Aorta (tissue), 5 donors: ENCODE data around the gene GIMAP6. TPM values are rescaled to one million over a fixed set of nuclear protein-coding genes. Genes with fewer than 3 reads are reported as not detected.
"Not testable (repeated sequence)": the region's sequence is repeated elsewhere in the genome, so short reads cannot be mapped to it uniquely, and the experiment has no call there.

Experiments used
- ATAC-seq: fragments of 200-7000 bp; cut with Tn5 transposase; one replicate; pipeline ENCODE4 v1.9.1; 2022; ENCODE audit warnings: moderate library complexity; ENCODE audit not compliant: low FRiP score
- DNase-seq, 2 donors: peaks; one replicate each; pipeline ENCODE4 v3.0.0-alpha.2; 2020
- H3K27ac ChIP-seq, 2 donors: one replicate each; pipeline ENCODE4 v1.5.1; 2013; ENCODE audit warnings: low read length in 2 of 2, mild to moderate bottlenecking in 2 of 2, moderate library complexity in 2 of 2, control low read depth in 1 of 2, inconsistent platforms in 1 of 2, low read depth in 1 of 2
- H3K27me3 ChIP-seq, 2 donors: one replicate each; pipeline ENCODE4 v1.6.1; 2013; ENCODE audit warnings: control low read depth in 1 of 2, low read length in 1 of 2, mild to moderate bottlenecking in 1 of 2, moderate library complexity in 1 of 2; ENCODE audit not compliant: insufficient read depth in 2 of 2, control insufficient read depth in 1 of 2
- H3K36me3 ChIP-seq, 2 donors: one replicate each; pipeline ENCODE4 v1.6.1; 2013; ENCODE audit warnings: control low read depth in 1 of 2, low read length in 1 of 2, mild to moderate bottlenecking in 1 of 2; ENCODE audit not compliant: insufficient read depth in 2 of 2, control insufficient read depth in 1 of 2
- H3K4me1 ChIP-seq, 2 donors: one replicate each; pipeline ENCODE4 v1.6.1; 2013; ENCODE audit warnings: low read length in 2 of 2, control low read depth in 1 of 2, mild to moderate bottlenecking in 1 of 2, moderate library complexity in 1 of 2; ENCODE audit not compliant: insufficient read depth in 2 of 2, control insufficient read depth in 1 of 2
- H3K4me3 ChIP-seq, 2 donors: one replicate each; pipeline ENCODE4 v1.5.1; 2013; ENCODE audit warnings: low read length in 2 of 2, control low read depth in 1 of 2, mild to moderate bottlenecking in 1 of 2
- H3K9me3 ChIP-seq: one replicate; pipeline ENCODE4 v1.6.1; 2013; ENCODE audit warnings: mild to moderate bottlenecking, low read length; ENCODE audit not compliant: control insufficient read depth
- WGBS, 2 donors: extraction: QIAGEN DNeasy Blood & Tissue Kit; methylation state at CpG; one replicate each; pipeline ENCODE4 v1.1.7; 2013; 5-methylcytosine and 5-hydroxymethylcytosine counted together
- intact Hi-C, 2 donors: fragments of 100-400 bp; cut with DNase I; formaldehyde crosslinking; loops; one replicate each; pipeline versions ENCODE4 v1.14.2 to v1.15.0; 2022
- polyA plus RNA-seq, 2 donors: library from polyadenylated mRNA; stranded (reverse); fragments of 200-250 nt; gene quantifications; one replicate each; pipeline ENCODE4 v1.2.3, GENCODE V29; 2013
- total RNA-seq, 2 donors: library from RNA; stranded (reverse); fragmentation: NEBNext Ultra II Directional; extraction: Animal tissue kit (Norgen Biotek cat#: 25700); gene quantifications; one replicate each; pipeline ENCODE4 v1.2.1, GENCODE V29; 2021
- donor health status: healthy with polysubstance abuse.
- donor health status: Bipolar disorder and iron deficiency.
- donor health status: DM: no; HTN: no; CAD: no.
- donor health status: DM: no; HTN: no; CAD: no.
- donor health status: DM: yes; HTN: yes; CAD: no.

GIMAP6 gene
- total and polyA plus RNA-seq, 4 donors = 3.0 to 49.2 (median 21.0) TPM

- H3K4me3 ChIP-seq = no peak overlapping the region
- peak; percentile 61 for ATAC-seq
Observed at GRCh38 chr7:150629347-150629746, 2.8 kb downstream of the GIMAP6 start.

GRCh38 chr7:150627959-150628358 is 4.2 kb downstream of the GIMAP6 start:
- H3K36me3 ChIP-seq = no peaks in the 10 kb centered on the region
- intact Hi-C loops = no loop called here

More at GRCh38 chr7:150629347-150629746, 2.8 kb downstream of the GIMAP6 start:
- DNase-seq = peak in 1 of 2 donors; percentile 61
- Histone ChIP-seq H3K27ac (no peak overlapping the region), H3K27me3 (no peaks in the 10 kb centered on the region), H3K4me1 (no peaks in the 10 kb centered on the region), H3K9me3 (peaks cover 2% of the 10 kb centered on the region), H3K36me3 (no peaks in the 10 kb centered on the region)
- WGBS, 2 donors = 76 to 79% methylated on average over 9 of the region's 9 CpGs
- intact Hi-C loops = no loop called here

GRCh38 chr7:150626696-150627095 is 5.5 kb downstream of the GIMAP6 start:
- Histone ChIP-seq H3K27me3 (no peaks in the 10 kb centered on the region), H3K4me3 (no peak overlapping the region), H3K9me3 (peaks cover 2% of the 10 kb centered on the region), H3K36me3 (no peaks in the 10 kb centered on the region), H3K4me1 (no peaks in the 10 kb centered on the region), H3K27ac (no peak overlapping the region)
- intact Hi-C loops = no loop called here
- ATAC-seq = no peak
- no peak for DNase-seq
- 80 to 81% methylated on average over 4 of the region's 4 CpGs for WGBS, 2 donors

More at GRCh38 chr7:150627959-150628358, 4.2 kb downstream of the GIMAP6 start:
- DNase-seq (peak in 1 of 2 donors; percentile 59), ATAC-seq (no peak)
- no peak overlapping the region for H3K4me3 ChIP-seq
- H3K27me3 ChIP-seq = no peaks in the 10 kb centered on the region
- no peak overlapping the region for H3K27ac ChIP-seq
- H3K4me1 ChIP-seq = no peaks in the 10 kb centered on the region
- H3K9me3 ChIP-seq = peaks cover 2% of the 10 kb centered on the region
- WGBS, 2 donors = 92 to 95% methylated on average over 18 of the region's 18 CpGs

GRCh38 chr7:150621376-150621775 is 10.8 kb downstream of the GIMAP6 start:
- H3K4me1 ChIP-seq = no peaks in the 10 kb centered on the region
- DNase-seq = no peak
- H3K36me3 ChIP-seq = no peaks in the 10 kb centered on the region
- H3K4me3 ChIP-seq = no peak overlapping the region
- H3K9me3 ChIP-seq = no peaks in the 10 kb centered on the region
- no peaks in the 10 kb centered on the region for H3K27me3 ChIP-seq
- intact Hi-C loops = no loop called here
- H3K27ac ChIP-seq = no peak overlapping the region
- no peak for ATAC-seq
- WGBS, 2 donors = 51 to 54% methylated on average over 1 of the region's 1 CpG

GRCh38 chr7:150620617-150621371 is 11.4 kb downstream of the GIMAP6 start:
- intact Hi-C loops = no loop called here
- H3K4me3 ChIP-seq = no peak overlapping the region
- DNase-seq = no peak
- H3K4me1 ChIP-seq = no peaks in the 10 kb centered on the region
- no peak for ATAC-seq
- H3K9me3 ChIP-seq = no peaks in the 10 kb centered on the region
- H3K36me3 ChIP-seq = no peaks in the 10 kb centered on the region
- H3K27me3 ChIP-seq = no peaks in the 10 kb centered on the region
- WGBS, 2 donors = 65 to 67% methylated on average over 3 of the region's 3 CpGs
- H3K27ac ChIP-seq = no peak overlapping the region

GRCh38 chr7:150620061-150620460 is 12.1 kb downstream of the GIMAP6 start:
- Histone ChIP-seq H3K27ac (no peak overlapping the region), H3K27me3 (no peaks in the 10 kb centered on the region), H3K4me3 (no peak overlapping the region), H3K36me3 (no peaks in the 10 kb centered on the region), H3K9me3 (no peaks in the 10 kb centered on the region), H3K4me1 (no peaks in the 10 kb centered on the region)
- ATAC-seq (no peak), DNase-seq (no peak)
- intact Hi-C loops = no loop called here
- 80 to 85% methylated on average over 3 of the region's 3 CpGs for WGBS, 2 donors

GRCh38 chr7:150615221-150615755 is 16.9 kb downstream of the GIMAP6 start:
- H3K9me3 ChIP-seq, ATAC-seq, DNase-seq, H3K4me1 ChIP-seq, H3K27me3 ChIP-seq, H3K4me3 ChIP-seq, H3K36me3 ChIP-seq, H3K27ac ChIP-seq, intact Hi-C loops: not testable (repeated sequence)
- WGBS, 2 donors = 68 to 79% methylated on average over 5 of the region's 5 CpGs

- intact Hi-C loops, DNase-seq, H3K36me3 ChIP-seq, H3K4me1 ChIP-seq, H3K4me3 ChIP-seq, H3K27me3 ChIP-seq, H3K9me3 ChIP-seq, H3K27ac ChIP-seq, ATAC-seq: not testable (repeated sequence)
- WGBS, 2 donors = 52 to 65% methylated on average over 1 of the region's 1 CpG
Observed at GRCh38 chr7:150614426-150614825, 17.8 kb downstream of the GIMAP6 start.

- Histone ChIP-seq H3K9me3 (no peaks in the 10 kb centered on the region), H3K4me3 (no peak overlapping the region), H3K27me3 (no peaks in the 10 kb centered on the region), H3K36me3 (no peaks in the 10 kb centered on the region), H3K4me1 (no peaks in the 10 kb centered on the region), H3K27ac (no peak overlapping the region)
- intact Hi-C loops = no loop called here
- no peak for ATAC-seq
- 47 to 48% methylated on average over 1 of the region's 1 CpG for WGBS, 2 donors
- DNase-seq = no peak
Observed at GRCh38 chr7:150613880-150614279, 18.3 kb downstream of the GIMAP6 start.
